ENCODE results near the gene ACP2.

ACP2 gene

GRCh38 chr11:47233051-47233450 is 15.6 kb downstream of the ACP2 start:
- TF ChIP-seq CTCF (IDR thresholded peaks at IDR 0.05; ENCODE audit: insufficient read depth, missing control alignments): no peak
- no peak for DNase-seq (ENCODE audit: insufficient read length, low spot score)
- no peak for FAIRE-seq

- no peak for FAIRE-seq
- DNase-seq (ENCODE audit: insufficient read length, low spot score): no peak
- no peak for TF ChIP-seq CTCF (IDR thresholded peaks at IDR 0.05; ENCODE audit: insufficient read depth, missing control alignments)
These were observed 19.5 kb downstream of the ACP2 start for GRCh38 chr11:47229161-47229560.

- DNase-seq (ENCODE audit: insufficient read length, low spot score) (no peak), FAIRE-seq (no peak)
- no peak for TF ChIP-seq CTCF (IDR thresholded peaks at IDR 0.05; ENCODE audit: insufficient read depth, missing control alignments)
These were observed 22.8 kb downstream of the ACP2 start for GRCh38 chr11:47225552-47226400.

GRCh38 chr11:47222696-47223095 is 25.9 kb downstream of the ACP2 start:
- DNase-seq (ENCODE audit: insufficient read length, low spot score): no peak

GRCh38 chr11:47220401-47220821 is 28.2 kb downstream of the ACP2 start:
- FAIRE-seq (no peak), DNase-seq (ENCODE audit: insufficient read length, low spot score) (no peak)
- no peak for TF ChIP-seq CTCF (IDR thresholded peaks at IDR 0.05; ENCODE audit: insufficient read depth, missing control alignments)

More at GRCh38 chr11:47222696-47223095, 25.9 kb downstream of the ACP2 start:
- no peak for TF ChIP-seq CTCF (IDR thresholded peaks at IDR 0.05; ENCODE audit: insufficient read depth, missing control alignments)
- no peak for FAIRE-seq

- FAIRE-seq: no peak
These were observed 32.4 kb downstream of the ACP2 start for GRCh38 chr11:47216121-47216798.

More at GRCh38 chr11:47216121-47216798, 32.4 kb downstream of the ACP2 start:
- no peak for DNase-seq (ENCODE audit: insufficient read length, low spot score)
- peak; percentile 19 for TF ChIP-seq CTCF (IDR thresholded peaks at IDR 0.05; ENCODE audit: insufficient read depth, missing control alignments)
